Measurements from ENCODE around the gene YTHDC2.
"Not testable (repeated sequence)": the region's sequence is repeated elsewhere in the genome, so short reads cannot be mapped to it uniquely, and the experiment has no call there.

The YTHDC2 gene

GRCh38 chr5:113520899-113521298 lies 7.4 kb downstream of the YTHDC2 start:
- DNase-seq = no peak

DNA sequence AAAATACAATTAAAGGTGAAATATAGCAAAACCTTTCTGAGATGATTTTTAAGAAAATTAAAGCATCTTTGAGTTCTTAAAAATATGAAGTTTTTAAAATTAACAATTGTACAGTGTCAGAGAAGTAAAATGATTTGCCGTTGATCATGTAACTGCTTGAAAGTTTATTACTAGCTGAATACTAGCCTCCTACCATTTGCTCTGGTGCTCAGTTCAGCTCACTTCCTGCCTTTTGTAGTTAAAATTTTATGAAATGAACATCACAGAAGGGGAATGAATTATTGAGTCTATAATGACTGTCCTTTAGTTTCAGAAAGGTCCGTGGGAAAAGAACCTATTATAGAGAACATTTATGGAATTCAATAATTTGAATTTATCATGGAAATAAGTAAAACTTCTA lies 9.7 kb downstream of the YTHDC2 start:
- DNase-seq = no peak

- no peak for DNase-seq
Observed at GRCh38 chr5:113524927-113525326, 11.4 kb downstream of the YTHDC2 start.

DNA sequence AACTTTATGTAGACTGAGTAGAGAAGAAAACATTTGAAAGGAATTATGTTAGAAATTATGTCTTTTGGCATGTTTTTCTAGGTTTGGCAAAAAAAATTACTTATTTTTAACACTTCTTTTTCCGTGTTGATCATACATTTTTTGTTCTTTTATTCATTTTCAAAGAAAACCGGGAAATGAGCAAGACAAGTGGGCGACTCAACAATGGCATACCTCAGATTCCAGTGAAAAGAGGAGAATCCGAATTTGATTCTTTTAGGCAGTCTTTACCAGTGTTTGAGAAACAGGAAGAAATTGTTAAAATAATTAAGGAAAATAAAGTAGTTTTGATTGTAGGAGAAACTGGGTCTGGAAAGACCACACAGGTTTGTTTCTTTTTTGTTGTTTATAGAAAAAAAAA lies 12.9 kb downstream of the YTHDC2 start:
- DNase-seq = no peak

GRCh38 chr5:113527746-113528145 lies 14.3 kb downstream of the YTHDC2 start:
- DNase-seq = no peak

DNA sequence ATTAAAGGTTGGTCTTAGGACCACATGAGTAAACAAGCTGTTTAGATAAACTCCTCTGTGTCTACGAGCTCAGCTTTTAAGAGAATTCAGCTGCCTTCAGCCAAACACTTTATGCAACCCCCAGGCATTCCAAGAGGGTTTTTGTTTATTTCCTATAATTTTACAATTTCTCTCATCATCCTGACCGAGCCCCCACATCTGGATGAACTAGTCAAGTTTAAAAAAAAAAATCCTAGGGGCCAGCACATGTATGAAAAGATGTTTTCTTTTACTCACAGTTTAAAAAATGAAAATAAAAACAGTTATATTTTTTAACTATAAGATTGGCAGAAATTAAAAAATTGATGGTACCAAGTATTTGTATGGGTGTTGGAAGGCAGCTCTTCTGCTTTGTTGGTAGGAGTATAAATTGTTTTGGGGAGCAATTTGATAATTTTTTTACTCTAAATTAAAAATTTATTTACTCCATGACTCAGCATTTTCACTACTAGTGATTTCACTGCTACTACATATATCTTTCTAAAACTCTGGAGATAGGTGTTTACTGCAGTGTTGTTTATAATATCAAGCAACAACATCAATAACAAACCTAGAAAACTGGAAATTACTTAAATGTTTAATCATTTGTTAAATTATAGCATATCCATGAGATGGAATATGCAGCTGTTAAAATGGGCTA lies 18.1 kb downstream of the YTHDC2 start:
- no peak for DNase-seq

- DNase-seq = no peak
Observed at GRCh38 chr5:113538313-113538712, 24.8 kb downstream of the YTHDC2 start.

DNA sequence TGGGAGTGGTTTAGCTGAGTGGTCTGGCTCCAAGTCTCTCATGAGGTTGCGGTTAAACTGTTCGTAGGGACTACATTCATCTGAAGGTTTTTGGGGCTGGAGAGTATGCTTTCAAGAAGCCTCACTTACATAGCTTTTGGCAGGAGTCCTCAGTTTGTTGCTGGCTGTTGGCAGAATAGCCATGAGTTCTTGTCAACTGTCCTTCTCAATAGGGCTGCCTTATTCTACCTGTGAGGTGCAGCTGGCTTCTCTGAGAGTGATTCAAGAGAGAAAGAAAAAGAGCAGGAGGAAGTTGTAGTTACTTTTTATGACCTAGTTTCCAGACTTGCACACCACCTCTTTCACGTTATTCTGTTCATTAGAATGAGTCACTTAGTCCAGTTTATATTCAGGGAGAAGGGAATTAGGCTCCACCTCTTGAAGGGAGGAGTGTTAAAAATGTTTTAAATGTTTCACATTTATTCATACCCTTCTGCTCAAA lies 33.2 kb downstream of the YTHDC2 start:
- no peak for DNase-seq

- no peak for DNase-seq
Observed at GRCh38 chr5:113548396-113548795, 34.9 kb downstream of the YTHDC2 start.

GRCh38 chr5:113552137-113552536 lies 38.6 kb downstream of the YTHDC2 start:
- no peak for DNase-seq

- no peak for DNase-seq
Observed at GRCh38 chr5:113552620-113553019, 39.1 kb downstream of the YTHDC2 start.

GRCh38 chr5:113562828-113563400 lies 49.4 kb downstream of the YTHDC2 start:
- DNase-seq = no peak

DNA sequence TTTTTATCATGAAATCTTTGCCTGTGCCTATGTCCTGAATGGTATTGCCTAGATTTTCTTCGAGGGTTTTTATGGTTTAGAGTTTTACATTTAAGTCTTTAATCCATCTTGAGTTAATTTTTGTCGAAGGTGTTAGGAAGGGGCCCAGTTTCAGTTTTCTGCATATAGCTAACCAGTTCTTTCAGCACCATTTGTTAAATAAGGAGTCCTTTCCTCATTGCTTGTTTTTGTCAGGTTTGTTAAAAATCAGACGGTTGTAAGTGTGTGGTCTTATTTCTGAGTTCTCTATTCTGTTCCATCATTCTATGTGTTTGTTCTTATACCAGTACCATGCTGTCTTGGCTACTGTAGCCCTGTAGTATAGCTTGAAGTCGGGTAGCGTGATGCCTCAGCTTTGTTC lies 55.9 kb downstream of the YTHDC2 start:
- no peak for DNase-seq

DNA sequence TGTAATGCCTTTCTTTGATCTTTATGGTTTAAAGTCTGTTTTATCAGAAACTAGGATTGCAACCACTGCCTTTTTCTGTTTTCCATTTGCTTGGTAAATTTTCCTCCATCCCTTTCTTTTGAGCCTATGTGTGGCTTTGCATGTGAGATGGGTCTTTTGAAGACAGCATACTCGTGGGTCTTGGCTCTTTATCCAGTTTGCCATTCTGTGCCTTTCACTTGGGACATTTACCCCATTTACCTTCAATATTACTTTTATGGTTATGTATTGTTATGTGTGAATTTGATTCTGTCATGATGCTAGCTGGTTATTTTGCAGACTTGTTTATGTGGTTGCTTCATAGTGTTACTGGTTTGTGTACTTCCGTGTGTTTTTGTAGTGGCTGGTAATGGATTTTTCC lies 59.2 kb downstream of the YTHDC2 start:
- no peak for DNase-seq

DNA sequence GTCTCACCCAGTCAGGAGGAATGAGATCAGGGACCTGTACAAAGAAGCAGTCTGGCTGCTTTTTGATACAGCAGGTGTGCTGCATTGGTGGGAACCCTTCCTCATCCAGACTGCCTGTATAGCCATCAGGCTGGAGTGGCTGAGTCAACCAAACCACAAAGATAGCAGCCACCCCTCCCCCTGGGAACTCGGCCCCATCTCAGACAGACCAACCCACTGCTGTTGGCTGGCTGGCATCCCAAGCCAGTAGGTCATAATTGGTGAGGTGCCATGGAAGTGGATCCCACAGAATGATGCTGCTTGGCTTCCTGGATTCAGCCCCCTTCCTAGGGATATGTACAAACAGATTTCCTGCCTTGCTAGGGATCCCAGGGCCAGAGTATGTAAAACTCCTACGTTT lies 60.9 kb downstream of the YTHDC2 start:
- no peak for DNase-seq

DNA sequence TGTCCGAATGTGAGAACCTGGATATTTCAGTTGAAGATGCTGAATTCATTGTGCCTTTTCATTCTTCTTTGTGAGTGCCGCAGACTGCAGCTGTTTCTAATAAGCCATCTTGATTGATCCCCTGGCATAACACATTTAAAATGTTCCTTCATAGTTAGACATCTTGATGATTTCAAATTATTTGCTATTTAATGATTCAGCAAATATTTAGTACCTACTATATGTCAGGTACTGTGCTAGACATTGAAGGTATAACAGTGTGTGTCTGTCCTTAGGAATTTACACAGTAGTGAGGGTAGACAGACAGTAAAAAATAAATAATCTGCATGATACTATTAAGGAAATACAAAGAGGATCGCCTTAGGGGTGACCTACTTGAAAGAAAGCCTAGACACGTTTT lies 61.6 kb downstream of the YTHDC2 start:
- DNase-seq = no peak

DNA sequence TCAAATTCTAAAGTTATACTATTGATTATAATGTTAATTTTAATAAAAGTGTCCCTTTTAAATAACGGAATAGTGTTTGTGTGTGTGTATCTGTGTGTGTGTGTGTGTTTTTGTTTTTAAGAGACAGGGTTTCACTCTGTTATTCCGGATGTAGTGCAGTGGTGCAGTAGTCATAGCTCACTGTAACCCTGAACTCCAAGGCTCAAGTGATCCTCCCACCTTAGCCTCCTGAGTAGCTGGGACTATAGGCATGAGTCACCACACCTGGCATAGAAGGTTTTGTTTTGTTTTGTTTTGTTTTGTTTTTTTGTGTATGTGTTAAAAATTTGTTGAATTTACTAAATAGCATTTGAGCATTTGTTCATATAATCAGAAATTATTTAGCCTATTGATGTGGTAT lies 64.6 kb downstream of the YTHDC2 start:
- DNase-seq = no peak

GRCh38 chr5:113581388-113581787 lies 67.9 kb downstream of the YTHDC2 start:
- DNase-seq = peak in 1 of 2 experiments; percentile 48

GRCh38 chr5:113598150-113598549 lies 84.7 kb downstream of the YTHDC2 start:
- no peak for DNase-seq

DNA sequence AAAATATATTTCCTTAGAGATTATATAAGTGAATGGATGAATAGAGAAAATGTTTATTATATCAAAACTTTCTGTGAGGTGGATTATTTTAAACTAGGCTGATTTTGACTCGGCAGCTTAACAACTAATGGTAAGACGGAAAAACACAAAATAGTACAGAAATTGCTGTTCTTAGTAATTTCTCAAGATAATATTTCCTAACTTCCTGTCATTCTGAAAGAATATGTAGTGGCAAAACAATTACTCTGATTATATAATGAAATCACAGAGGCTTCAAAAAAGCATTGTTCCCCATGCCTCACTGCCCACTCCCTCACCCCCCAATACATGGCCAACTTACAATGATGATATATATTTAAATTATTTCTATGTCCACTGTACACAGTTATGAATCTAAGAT lies 85.4 kb downstream of the YTHDC2 start:
- no peak for DNase-seq

DNA sequence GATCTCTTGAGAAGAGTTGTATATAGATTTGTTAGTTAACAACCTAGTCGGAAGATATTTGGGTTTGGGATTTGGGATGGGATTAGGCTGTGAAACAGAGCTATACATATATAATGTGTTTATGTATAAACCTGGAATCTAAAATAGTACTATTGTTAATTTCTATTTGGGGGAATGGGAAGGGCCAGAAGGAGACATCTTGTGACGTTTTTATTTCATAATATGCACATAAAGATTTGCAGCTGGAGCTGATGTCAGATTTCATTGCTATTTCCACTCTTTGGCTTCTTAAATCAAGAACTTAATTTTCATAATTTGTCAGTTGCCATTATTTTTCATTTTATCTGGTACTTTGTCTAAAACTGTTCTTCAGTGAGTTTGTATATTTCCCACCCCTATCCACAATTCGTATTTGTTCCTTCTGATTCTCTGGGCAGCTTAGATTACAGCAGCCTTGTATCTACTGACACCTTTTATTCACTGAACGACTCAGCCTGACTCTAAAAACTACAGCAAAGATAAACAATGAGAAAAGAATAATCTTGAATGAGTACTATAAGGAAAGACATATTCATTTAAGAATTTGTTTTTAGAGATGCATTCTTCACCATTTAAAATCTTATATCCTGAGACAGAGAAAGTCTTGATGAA lies 86.9 kb downstream of the YTHDC2 start:
- no peak for DNase-seq

GRCh38 chr5:113601423-113601822 lies 87.9 kb downstream of the YTHDC2 start:
- DNase-seq = no peak

- DNase-seq = not testable (repeated sequence)
Observed at GRCh38 chr5:113603246-113603645, 89.8 kb downstream of the YTHDC2 start.

All from NCI-H446 (cell line).